Thymus (tissue), 11 donors: ENCODE results near the gene FUT8. TPM values are rescaled to one million over a fixed set of nuclear protein-coding genes. Genes with fewer than 3 reads are reported as not detected.

Experiments
- DNase-seq, 9 donors: peaks; one replicate each; pipeline ENCODE4 v3.0.0-alpha.2; 2013; ENCODE audit warnings: low spot score in 9 of 9, low read depth in 6 of 9, missing footprints in 1 of 9
- H3K27ac ChIP-seq, 2 donors: one replicate each; pipeline ENCODE4 v1.5.1; 2013; ENCODE audit warnings: control low read depth in 1 of 2, low read depth in 1 of 2, low read length in 1 of 2, mild to moderate bottlenecking in 1 of 2, moderate library complexity in 1 of 2
- H3K27me3 ChIP-seq, 2 donors: one replicate each; pipeline ENCODE4 v1.5.1; 2013; ENCODE audit warnings: low read length in 1 of 2; ENCODE audit not compliant: control insufficient read depth in 2 of 2, insufficient read depth in 1 of 2
- H3K36me3 ChIP-seq, 2 donors: one replicate each; pipeline ENCODE4 v1.5.1; 2013; ENCODE audit warnings: low read length in 1 of 2, mild to moderate bottlenecking in 1 of 2, moderate library complexity in 1 of 2; ENCODE audit not compliant: control insufficient read depth in 2 of 2, insufficient read depth in 2 of 2
- H3K4me1 ChIP-seq, 2 donors: one replicate each; pipeline ENCODE4 v1.5.1; 2013; ENCODE audit warnings: low read length in 2 of 2; ENCODE audit not compliant: control insufficient read depth in 2 of 2, insufficient read depth in 2 of 2
- H3K4me3 ChIP-seq, 2 donors: one replicate each; pipeline ENCODE4 v1.5.1; 2013; ENCODE audit warnings: low read length in 2 of 2, control low read depth in 1 of 2, mild to moderate bottlenecking in 1 of 2
- H3K9me3 ChIP-seq, 2 donors: one replicate each; pipeline ENCODE4 v1.5.1; 2013; ENCODE audit warnings: low read length in 1 of 2, mild to moderate bottlenecking in 1 of 2; ENCODE audit not compliant: control insufficient read depth in 2 of 2, insufficient read depth in 1 of 2
- WGBS: extraction: QIAGEN DNeasy Blood & Tissue Kit; methylation state at CpG from one replicate; pipeline ENCODE4 v1.1.7; 2013; 5-methylcytosine and 5-hydroxymethylcytosine counted together
- polyA plus RNA-seq: library from polyadenylated mRNA; stranded (reverse); fragments of 200-250 nt; gene quantifications from one replicate; pipeline ENCODE4 v1.2.3, GENCODE V29; 2013
- total RNA-seq: library from RNA; stranded (reverse); fragments of 120-200 nt; gene quantifications from one replicate; pipeline ENCODE4 v1.2.4, GENCODE V29; 2013
- donor health status: healthy.

The FUT8 gene
- total and polyA plus RNA-seq, 2 donors, result 15.0 to 35.2 TPM

- Histone ChIP-seq H3K27ac (no peak overlapping the region), H3K27me3 (no peaks in the 10 kb centered on the region), H3K4me3 (no peak overlapping the region), H3K36me3 (no peaks in the 10 kb centered on the region), H3K4me1 (peaks cover 2 to 5% of the 10 kb centered on the region in 2 donors), H3K9me3 (no peaks in the 10 kb centered on the region)
- WGBS, result 98% methylated on average over 3 of the region's 3 CpGs
- DNase-seq, result no peak
Measured at GRCh38 chr14:65382586-65382985, 29.9 kb upstream of the FUT8 start.

- DNase-seq, result peak in 1 of 9 donors; percentile 14
- 84% methylated on average over 6 of the region's 6 CpGs for WGBS
- Histone ChIP-seq H3K4me1 (peaks cover 2 to 5% of the 10 kb centered on the region in 2 donors), H3K4me3 (no peak overlapping the region), H3K9me3 (no peaks in the 10 kb centered on the region), H3K27ac (no peak overlapping the region), H3K36me3 (no peaks in the 10 kb centered on the region), H3K27me3 (no peaks in the 10 kb centered on the region)
Measured at GRCh38 chr14:65387171-65387570, 25.4 kb upstream of the FUT8 start.

- Histone ChIP-seq H3K27me3 (no peaks in the 10 kb centered on the region), H3K27ac (no peak overlapping the region), H3K4me1 (peaks cover 2 to 5% of the 10 kb centered on the region in 2 donors), H3K9me3 (no peaks in the 10 kb centered on the region), H3K4me3 (no peak overlapping the region), H3K36me3 (no peaks in the 10 kb centered on the region)
- 99% methylated on average over 1 of the region's 1 CpG for WGBS
- DNase-seq, result no peak
Measured at GRCh38 chr14:65387628-65388027, 24.9 kb upstream of the FUT8 start.

GRCh38 chr14:65392296-65392695 lies 20.2 kb upstream of the FUT8 start:
- 52% methylated on average over 4 of the region's 4 CpGs for WGBS
- no peaks in the 10 kb centered on the region for H3K27me3 ChIP-seq
- H3K9me3 ChIP-seq, result peaks cover 0 to 18% of the 10 kb centered on the region in 2 donors
- no peaks in the 10 kb centered on the region for H3K36me3 ChIP-seq
- no peak overlapping the region for H3K27ac ChIP-seq
- peaks cover 2% of the 10 kb centered on the region in 2 donors for H3K4me1 ChIP-seq
- H3K4me3 ChIP-seq, result no peak overlapping the region
- DNase-seq, result no peak

- Histone ChIP-seq H3K9me3 (peaks cover 0 to 18% of the 10 kb centered on the region in 2 donors), H3K4me3 (no peak overlapping the region), H3K27ac (no peak overlapping the region), H3K4me1 (no peaks in the 10 kb centered on the region), H3K36me3 (no peaks in the 10 kb centered on the region), H3K27me3 (no peaks in the 10 kb centered on the region)
- no peak for DNase-seq
- WGBS, result 79% methylated on average over 5 of the region's 5 CpGs
Measured at GRCh38 chr14:65396082-65396910, 16.2 kb upstream of the FUT8 start.

GRCh38 chr14:65403231-65403630 lies 9.3 kb upstream of the FUT8 start:
- Histone ChIP-seq H3K4me3 (no peak overlapping the region), H3K36me3 (no peaks in the 10 kb centered on the region), H3K9me3 (no peaks in the 10 kb centered on the region), H3K4me1 (no peaks in the 10 kb centered on the region), H3K27me3 (no peaks in the 10 kb centered on the region), H3K27ac (no peak overlapping the region)
- DNase-seq, result no peak

GRCh38 chr14:65408113-65408512 lies 4.4 kb upstream of the FUT8 start:
- no peak for DNase-seq
- WGBS, result over 99% methylated on average over 3 of the region's 3 CpGs
- Histone ChIP-seq H3K27me3 (no peaks in the 10 kb centered on the region), H3K36me3 (no peaks in the 10 kb centered on the region), H3K27ac (no peak overlapping the region), H3K4me1 (peaks cover 2 to 5% of the 10 kb centered on the region in 2 donors), H3K4me3 (no peak overlapping the region), H3K9me3 (no peaks in the 10 kb centered on the region)

GRCh38 chr14:65410640-65411039 lies 1.9 kb upstream of the FUT8 start:
- no peak overlapping the region for H3K4me3 ChIP-seq
- over 99% methylated on average over 2 of the region's 2 CpGs for WGBS
- peaks cover 9% of the 10 kb centered on the region in 2 donors for H3K4me1 ChIP-seq
- H3K36me3 ChIP-seq, result no peaks in the 10 kb centered on the region
- H3K27ac ChIP-seq, result no peak overlapping the region
- H3K27me3 ChIP-seq, result no peaks in the 10 kb centered on the region
- no peak for DNase-seq
- H3K9me3 ChIP-seq, result no peaks in the 10 kb centered on the region

GRCh38 chr14:65411656-65412031 lies 886 bp upstream of the FUT8 start:
- H3K4me3 ChIP-seq, result peak overlapping the region; percentile 91 to 92
- peak overlapping the region; percentile 94 for H3K27ac ChIP-seq
- DNase-seq, result peak; percentile 50 to 88 (median 73)
- no peaks in the 10 kb centered on the region for H3K36me3 ChIP-seq
- WGBS, result under 1% methylated on average over 31 of the region's 31 CpGs
- H3K4me1 ChIP-seq, result peaks cover 9% of the 10 kb centered on the region in 2 donors
- H3K9me3 ChIP-seq, result no peaks in the 10 kb centered on the region
- H3K27me3 ChIP-seq, result no peaks in the 10 kb centered on the region
